Adrenal gland (tissue), 5 donors: Measurements from ENCODE around the gene GRM8.

ENCODE experiments used
- CTCF ChIP-seq, 6 experiments: fragments of 450-650 bp in 4 of 6; fragments of 200-600 bp in 2 of 6; sonication (generic) in 1 of 6; IDR thresholded peaks; 1 replicate in 5 of 6; 2 replicates in 1 of 6; pipeline versions ENCODE4 v1.5.1 to v1.8.0; 2016 to 2021; ENCODE audit warnings: antibody characterized with exemption in 6 of 6, mild to moderate bottlenecking in 2 of 6, moderate library complexity in 1 of 6
- POLR2A ChIP-seq, 2 donors: fragments of 450-650 bp; IDR thresholded peaks; one replicate each; pipeline ENCODE4 v1.6.1; 2017; ENCODE audit warnings: antibody characterized with exemption in 2 of 2, mild to moderate bottlenecking in 2 of 2, moderate library complexity in 1 of 2
- donor health status: DM: no; HTN: no; CAD: no.

GRCh38 chr7:126803060-126803665 lies 449.6 kb downstream of the GRM8 start:
- TF ChIP-seq POLR2A (IDR thresholded peaks at IDR 0.05) = no peak
- peak; percentile 63 to 75 (median 70) for TF ChIP-seq CTCF (IDR thresholded peaks at IDR 0.05)
